ENCODE data around the gene RBM33.

- TF ChIP-seq CTCF (IDR thresholded peaks at IDR 0.05; ENCODE audit: low read length) (no peak), EZH2phosphoT487 (IDR thresholded peaks at IDR 0.05; ENCODE audit: low read length) (no peak), EZH2 (optimal IDR thresholded peaks at IDR 0.05; ENCODE audit: low read depth, low read length) (no peak)
Observed at GRCh38 chr7:155629171-155629570, 15.3 kb upstream of the RBM33 start.
